Thyroid gland (tissue), 4 donors: Measurements from ENCODE around the gene MTHFR.

Experiments
- CTCF ChIP-seq, 6 experiments: fragments of 200-600 bp in 3 of 6; fragments of 450-650 bp in 3 of 6; sonication (generic) in 3 of 6; IDR thresholded peaks; one replicate each; pipeline ENCODE4 v1.5.1; 2016 to 2019; ENCODE audit warnings: antibody characterized with exemption in 6 of 6, mild to moderate bottlenecking in 2 of 6, inconsistent platforms in 1 of 6, moderate library complexity in 1 of 6
- POLR2A ChIP-seq, 2 donors: fragments of 450-650 bp; IDR thresholded peaks; one replicate each; pipeline ENCODE4 v1.6.1; 2017; ENCODE audit warnings: antibody characterized with exemption in 2 of 2, mild to moderate bottlenecking in 2 of 2, moderate library complexity in 1 of 2

GRCh38 chr1:11833900-11834299 is 28.1 kb upstream of the MTHFR start:
- TF ChIP-seq CTCF (IDR thresholded peaks at IDR 0.05), result no peak
- no peak for TF ChIP-seq POLR2A (IDR thresholded peaks at IDR 0.05)
